Stimulated activated naive CD8-positive, alpha-beta T cell treated with anti-CD3 and anti-CD28 coated beads, Interleukin-15, Interleukin-2, amounts not matched to agents 100 U/mL and 50 U/mL, for 24 hours (primary cell): ENCODE data around the gene APOBEC4.
"Not testable (repeated sequence)": the region's sequence is repeated elsewhere in the genome, so short reads cannot be mapped to it uniquely, and the experiment has no call there.

Source experiments
- ATAC-seq: fragments of 150-1000 bp; cut with Tn5 transposase; one replicate; pipeline ENCODE4 v1.10.0; 2021
- DNase-seq: peaks from one replicate; pipeline ENCODE4 v3.0.0; 2021

The APOBEC4 gene

DNA sequence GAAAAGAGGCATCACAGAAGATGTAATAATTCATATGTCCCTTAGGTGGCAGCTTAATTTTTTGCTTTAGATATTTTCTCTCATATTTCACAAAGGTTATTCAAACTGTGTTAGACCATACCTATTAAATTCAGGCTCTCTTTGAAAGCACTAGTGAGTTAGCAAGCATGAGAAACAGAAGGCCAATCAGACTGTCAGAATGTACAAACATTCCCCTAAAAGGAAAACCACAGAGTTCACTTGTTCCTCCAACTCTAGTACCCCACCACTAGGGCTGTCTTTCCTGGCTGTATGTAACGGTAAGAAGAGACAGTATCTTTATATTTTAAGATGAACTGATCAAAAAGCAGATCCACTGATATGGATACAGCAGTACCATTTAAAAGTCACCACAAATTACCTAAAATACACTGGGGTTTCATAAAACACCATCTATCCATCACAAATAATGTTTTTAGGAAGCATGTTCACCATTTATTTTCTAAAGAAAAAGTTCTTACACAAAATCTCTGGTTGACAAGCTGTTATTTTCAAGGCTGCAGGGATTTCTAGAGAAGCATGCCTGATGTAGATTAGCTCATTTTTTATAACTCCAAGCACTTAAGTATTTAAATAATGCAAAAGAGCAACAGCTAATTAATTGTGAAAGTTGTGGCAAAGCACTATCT, 19.3 kb downstream of the APOBEC4 start:
- ATAC-seq (peak; percentile 50), DNase-seq (no peak)

DNA sequence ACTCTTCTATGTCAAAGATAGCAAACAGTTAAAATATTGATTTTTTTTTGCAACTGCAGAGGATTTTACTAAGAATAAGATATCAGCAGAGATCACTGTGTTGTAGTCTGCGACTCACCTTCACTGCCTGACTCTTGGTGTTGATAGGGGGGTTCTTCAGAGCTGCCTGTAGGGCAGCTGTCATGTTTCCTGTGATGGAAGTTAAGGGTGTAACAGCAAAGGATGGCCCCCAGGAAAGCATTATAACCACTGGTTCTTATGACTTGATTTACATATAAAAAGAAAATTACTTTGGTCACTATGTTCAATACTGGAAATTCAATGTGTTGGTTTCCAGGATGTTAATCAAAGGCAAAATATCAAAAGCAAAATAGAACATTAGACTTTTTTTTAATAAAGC, 20.2 kb downstream of the APOBEC4 start:
- DNase-seq, result no peak
- no peak for ATAC-seq

DNA sequence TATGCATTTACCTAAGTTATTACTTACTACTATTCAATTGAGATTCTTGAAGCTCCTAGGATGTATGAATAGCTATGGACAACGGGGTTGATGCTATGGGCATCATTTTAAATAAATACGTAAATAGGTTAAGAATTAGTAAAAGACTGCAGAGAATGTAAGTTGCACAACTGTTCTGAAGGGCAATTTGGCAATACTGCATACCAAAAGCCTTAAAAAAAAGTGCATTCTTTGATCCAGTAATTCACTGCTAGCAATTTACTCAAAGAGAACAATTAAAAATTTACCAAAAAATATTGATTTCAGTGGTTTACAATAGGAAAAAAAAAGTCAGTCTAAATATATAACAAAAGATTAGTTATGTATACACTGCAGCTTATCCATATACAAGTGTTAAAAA, 21.0 kb downstream of the APOBEC4 start:
- DNase-seq (no peak), ATAC-seq (no peak)

DNA sequence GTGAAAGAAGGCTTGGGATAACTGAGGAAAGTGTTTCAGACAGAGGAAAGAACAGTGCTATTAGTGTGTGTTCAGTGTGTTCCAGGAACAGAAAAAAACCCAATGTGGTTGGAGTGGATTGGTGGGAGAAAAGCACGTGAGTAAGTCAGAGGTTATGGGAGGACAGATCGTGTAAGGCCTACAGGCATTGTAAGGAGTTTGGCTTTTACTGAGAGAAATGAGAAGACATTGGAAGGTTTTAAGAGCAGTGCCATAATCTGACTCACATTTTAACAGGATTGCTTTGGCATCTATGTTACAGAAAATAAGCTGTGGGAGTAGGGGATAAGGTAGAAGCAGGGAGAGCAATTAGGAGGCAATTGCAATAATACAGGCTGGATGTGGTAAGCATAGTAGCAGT, 22.4 kb downstream of the APOBEC4 start:
- DNase-seq (no peak), ATAC-seq (no peak)

DNA sequence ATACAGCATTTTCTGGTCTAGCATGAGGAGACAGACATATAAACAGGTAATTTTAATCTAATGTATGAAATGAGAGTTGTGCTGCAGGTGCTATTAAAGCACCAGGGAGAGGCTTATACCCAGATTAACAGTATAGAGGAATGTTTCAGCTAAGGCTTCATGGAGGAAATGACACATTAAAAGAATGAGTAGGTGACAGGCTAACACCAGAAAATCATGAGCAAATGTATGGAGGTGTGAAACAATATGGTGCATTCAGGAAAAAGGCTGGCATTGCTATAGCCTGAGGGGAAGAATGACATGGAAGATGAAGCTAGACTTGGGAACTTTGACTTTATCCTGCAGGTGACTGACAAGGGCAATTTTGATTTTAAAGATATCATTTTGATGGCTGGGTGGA, 24.6 kb downstream of the APOBEC4 start:
- DNase-seq (no peak), ATAC-seq (peak; percentile 67)

DNA sequence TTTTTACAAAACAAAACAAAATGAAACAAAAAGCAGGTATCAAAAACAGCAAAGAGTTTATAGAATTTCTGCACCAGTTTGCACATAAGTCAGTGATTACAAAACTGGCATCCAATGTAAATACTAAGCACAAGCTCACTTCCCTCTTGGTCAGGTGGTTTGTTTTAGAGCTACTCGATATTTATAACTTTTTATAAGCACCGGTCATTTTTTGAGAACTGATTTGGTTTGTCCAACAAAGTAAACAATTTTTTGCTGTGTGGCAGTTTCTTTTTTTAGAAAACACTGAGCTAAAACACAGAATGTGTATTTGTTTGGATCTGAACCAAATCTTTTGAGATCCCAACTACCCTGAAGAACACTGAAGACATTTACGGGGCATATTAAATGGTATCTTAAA, 26.9 kb downstream of the APOBEC4 start:
- not testable (repeated sequence) for ATAC-seq, DNase-seq

DNA sequence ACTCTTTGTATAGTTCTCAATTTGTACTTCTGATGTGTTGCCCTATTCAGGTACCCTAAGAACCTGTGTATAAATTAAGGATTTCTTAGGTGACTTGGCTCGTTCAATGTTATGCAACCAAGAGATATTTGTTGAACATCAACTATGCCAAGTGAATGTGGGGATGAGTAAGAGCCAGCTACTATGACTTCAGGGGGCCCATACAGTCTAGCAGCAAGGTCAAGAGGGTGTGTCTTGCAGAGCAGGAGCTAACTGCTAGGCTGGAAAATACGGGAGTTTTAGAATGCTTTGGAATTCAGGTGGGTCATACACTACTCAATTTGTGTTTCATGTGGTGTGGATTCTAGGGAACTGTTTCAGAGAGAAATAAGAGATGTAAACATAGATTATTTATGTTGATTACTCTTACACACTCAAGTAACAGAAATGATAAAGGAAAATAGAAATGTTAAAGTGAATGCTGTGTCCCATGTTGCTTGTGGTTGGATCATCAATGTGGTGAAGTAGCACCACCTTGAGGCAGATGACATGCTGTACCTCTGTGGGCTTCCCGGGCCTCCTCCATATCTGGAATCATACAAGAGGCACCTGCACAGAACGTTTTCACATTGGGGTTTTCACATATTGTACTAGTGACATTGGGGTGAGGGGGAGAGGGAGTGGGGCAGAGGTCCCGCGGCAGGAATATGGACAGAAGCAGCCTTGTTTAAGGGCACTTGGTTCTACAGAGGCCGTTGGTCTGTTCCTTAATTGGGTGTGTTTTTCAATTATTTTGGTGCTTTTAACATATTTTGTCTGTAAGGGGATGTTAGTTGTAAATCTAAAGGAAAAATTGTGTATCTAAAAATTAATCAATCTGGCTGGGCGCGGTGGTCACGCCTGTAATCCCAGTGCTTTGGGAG, 30.0 kb downstream of the APOBEC4 start:
- ATAC-seq, result peak; percentile 83
- peak; percentile 42 for DNase-seq

DNA sequence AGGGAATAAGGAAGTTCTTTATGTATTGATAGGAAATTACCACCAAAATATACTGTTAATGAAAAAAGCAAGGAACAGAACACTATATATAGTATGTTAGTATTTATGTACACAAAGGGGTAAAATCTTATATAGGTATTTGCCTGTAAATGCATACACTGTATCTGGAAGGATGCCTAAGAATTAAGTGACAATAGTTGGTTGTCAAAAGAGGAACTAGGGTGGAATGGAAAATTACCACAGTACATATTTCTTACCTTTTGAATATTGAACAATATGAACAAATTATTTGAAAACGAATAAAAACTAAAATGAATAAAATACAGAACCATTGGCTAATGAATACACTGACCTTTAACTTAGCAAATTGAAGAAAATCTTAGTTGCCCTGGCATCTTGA, 31.1 kb downstream of the APOBEC4 start:
- ATAC-seq (no peak), DNase-seq (no peak)

DNA sequence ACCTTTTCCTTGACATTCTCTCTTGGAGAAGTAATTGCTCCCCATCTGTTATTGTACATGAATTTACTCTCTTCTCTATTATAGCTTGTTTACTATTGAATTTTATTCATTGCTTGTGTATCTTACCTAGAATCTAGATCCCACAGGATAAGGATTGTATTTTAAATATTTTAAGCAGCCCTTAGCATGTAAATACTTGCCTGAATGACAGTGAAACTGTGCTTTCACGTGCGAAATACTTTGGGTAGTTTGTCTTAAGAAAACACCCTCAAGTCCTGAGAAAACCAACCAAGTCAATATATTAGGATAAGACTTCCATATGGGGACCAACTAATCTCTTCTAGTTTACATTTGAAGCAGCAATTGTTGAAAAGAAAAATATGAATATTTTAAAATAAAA, 32.8 kb downstream of the APOBEC4 start:
- ATAC-seq (no peak), DNase-seq (no peak)

DNA sequence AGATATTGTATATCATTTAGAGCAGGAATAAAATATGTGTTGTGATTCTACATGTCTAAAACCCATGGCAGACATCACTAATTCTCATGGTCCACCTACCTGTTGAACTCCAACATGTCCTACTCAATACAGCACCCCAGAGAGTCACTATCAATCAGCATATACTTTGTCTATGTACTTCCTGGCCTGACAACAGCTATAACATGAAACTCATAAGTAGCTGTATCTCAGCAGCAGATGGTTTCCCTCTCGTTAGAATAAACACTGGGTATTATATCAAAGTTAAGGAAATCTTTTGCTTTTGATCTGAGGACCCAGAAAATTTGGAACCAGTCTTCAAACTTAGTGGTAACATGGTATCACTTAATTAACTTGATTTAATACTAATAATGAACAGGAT, 33.3 kb downstream of the APOBEC4 start:
- DNase-seq (no peak), ATAC-seq (no peak)

DNA sequence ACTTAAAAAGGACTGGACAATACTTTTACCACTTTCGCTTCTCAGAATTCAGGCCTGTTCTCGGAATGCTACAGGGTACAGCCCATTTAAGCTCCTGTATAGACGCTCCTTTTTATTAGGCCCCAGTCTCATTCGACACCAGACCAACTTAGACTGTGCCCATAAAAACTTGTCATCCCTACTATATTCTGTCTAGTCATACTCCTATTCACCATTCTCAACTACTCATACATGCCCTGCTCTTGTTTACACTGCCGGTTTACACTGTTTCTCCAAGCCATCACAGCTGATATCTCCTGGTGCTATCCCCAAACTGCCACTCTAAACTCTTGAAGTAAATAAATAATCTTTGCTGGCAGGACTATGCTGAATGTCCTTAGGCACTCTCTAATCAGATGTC, 34.9 kb downstream of the APOBEC4 start:
- ATAC-seq, DNase-seq: not testable (repeated sequence)

DNA sequence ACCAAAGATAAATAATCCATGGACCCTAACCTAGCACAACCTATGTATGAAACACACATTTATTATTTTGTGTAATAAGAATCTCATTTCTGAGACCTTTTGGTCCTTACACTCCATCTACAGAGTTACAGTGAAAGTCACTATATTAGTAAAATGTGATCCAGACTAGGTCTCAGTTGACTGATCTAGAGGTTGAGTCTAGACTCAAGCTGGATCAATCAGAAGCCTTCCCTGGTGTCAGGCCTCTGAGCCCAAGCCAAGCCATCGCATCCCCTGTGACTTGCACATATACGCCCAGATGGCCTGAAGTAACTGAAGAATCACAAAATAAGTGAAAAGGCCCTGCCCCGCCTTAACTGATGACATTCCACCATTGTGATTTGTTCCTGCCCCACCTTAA, 40.1 kb downstream of the APOBEC4 start:
- not testable (repeated sequence) for ATAC-seq, DNase-seq

DNA sequence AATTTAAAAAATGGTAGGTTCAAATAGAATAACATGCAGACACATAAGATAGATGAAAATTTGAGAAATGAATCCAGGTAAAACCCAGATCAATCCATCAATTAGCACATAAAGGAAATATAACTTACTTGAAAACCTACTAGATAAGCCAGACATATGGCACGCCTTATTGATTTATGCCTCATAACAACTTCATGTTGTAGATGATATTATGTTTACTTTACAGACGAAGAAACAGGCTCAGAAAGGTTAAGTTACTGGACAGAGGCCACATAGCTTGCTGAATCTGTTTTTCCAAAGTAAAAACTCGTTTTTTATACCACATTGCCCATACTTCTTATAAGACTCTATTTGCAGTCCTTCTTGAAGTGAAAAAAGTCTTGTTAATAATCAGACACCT, 40.7 kb downstream of the APOBEC4 start:
- ATAC-seq, result no peak
- no peak for DNase-seq

DNA sequence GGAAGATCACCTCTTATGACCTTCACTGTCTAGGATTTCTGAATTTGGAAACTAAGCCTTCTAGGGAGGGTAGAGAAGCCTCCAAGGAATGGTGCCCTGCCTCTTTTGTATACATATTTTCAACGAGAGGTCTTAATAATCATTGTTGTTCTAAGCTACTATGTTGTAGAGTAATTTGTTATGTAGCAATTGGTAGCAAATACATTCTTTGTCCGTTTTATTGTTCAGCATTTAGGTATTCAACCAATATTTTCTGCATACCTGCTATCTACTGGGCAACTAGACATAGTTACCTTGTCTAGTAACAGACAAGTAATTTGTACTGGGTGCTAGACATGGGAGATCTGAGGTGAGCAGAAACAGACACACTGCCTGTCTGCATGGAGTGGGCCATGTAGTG, 42.1 kb downstream of the APOBEC4 start:
- no peak for DNase-seq
- no peak for ATAC-seq

DNA sequence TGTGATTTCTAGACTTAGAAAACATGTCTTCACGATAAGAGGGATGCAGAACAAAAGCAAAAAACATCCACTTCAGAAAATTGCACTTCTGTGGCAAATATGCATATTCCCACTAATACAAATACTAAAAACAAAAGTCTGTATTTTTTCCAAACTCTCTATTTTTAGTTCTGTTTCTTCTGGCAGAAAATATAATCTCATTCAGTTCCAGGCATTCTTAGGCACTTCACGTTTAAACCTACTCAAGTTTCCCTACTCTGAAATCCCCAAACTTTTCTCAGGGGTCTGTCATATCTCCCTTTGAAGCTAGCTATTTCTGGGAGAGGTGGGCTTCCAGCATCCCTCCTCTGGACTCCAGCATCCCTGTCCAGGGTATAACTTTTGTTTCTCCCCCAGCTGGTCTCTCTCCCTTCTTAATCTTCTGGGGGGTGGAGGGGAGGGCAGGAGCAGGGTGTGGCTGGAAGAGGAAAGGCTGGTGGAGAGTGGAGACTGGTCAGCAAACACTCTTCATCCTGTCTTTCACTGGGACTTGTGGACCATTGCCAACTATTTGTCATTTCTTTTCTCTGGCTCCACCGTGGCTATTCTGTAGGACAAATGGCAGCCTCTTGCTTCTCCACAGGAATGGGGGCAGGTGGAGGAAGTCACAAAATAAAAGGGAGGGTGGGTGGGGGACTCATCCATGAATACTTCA, 43.2 kb downstream of the APOBEC4 start:
- ATAC-seq, result no peak
- DNase-seq, result no peak

DNA sequence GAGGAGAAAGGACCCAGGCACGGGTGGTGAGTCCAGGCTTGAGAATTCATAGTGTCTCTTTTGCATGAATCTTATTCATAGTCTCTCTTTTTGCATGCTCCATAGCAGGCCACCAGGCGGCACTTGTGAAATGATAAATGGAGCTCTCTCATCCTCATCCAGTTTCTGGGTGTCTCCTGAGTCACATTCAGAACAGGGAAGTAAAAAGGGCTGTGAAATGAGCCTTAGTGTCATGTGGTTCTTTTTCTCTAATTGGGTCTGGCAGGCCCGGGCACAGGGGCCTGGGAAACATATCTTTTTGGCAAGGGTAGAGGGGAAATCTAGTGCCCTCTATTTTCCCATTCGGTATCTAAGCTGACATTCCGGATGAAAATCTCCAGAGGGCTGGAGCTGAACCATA, 43.8 kb downstream of the APOBEC4 start:
- ATAC-seq, result peak; percentile 40

DNA sequence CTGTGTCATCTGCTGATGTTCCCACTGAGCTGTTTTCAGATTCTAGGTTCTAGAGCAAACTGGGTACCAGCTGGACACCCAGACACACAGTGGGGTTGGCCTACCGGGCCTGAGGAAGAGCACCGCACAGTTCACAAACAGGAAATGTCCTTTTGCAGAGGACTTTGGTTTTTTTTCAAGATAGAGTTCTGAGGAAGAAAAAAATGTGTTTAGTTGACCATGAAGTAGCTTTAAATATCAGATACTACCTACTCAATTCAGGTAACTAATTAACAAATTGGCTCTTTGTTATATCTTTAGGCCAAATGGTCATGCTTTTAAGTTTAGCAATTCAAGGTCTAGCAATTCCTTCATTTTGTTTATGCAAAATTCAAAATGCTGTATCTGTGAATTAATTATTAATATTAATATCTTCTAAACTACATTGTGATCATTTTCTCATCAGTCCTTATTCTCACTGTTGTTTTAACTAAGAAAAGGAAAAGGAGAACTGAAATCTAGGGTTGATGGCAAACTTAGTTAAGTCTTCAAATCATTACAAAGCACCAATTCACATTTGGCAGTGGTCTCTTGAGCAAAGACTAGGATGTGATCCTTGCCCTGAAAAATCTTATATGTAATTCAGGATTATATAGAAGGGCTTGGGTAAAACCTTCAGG, 45.7 kb downstream of the APOBEC4 start:
- no peak for ATAC-seq
- no peak for DNase-seq

More for the DNA sequence above, 43.8 kb downstream of the APOBEC4 start:
- no peak for DNase-seq

DNA sequence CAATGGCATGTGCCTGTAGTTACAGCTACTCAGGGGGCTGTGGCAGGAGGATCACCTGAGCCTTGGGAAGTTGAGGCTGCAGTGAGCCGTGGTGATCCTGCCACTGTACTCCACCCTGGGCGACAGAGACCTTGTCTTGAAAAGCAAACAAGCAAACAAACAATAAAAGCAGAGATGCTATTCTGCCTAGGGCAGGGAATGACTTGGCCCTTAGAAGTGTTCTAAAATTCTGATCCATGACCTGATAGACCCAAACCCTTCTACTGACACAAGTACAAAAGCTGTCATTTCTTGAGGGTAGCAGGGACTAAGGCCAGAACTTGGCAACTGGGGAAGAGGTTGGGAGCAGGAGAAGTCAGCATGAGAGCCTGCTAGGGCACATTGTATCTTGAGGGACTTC, 47.2 kb downstream of the APOBEC4 start:
- ATAC-seq (no peak), DNase-seq (no peak)

DNA sequence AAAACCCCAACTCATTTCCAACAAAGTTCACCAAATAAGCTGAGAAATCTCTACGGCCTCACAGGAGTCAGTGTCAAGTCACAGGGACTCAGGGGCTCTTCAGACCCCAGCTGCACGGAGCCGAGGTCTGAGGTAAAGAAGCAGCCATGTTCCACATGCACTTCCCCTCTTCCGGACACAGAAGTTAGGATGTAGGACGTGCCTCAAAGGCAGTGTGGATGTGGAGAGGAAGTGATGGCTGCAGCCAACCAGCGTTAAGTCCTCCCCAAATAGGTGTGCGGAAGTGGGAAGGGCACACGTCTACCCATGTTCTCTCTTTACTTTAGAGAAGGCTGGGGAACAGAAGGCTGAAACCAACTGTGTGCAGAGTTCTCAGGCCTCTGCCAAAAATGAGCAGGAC, 48.3 kb downstream of the APOBEC4 start:
- no peak for DNase-seq
- no peak for ATAC-seq

DNA sequence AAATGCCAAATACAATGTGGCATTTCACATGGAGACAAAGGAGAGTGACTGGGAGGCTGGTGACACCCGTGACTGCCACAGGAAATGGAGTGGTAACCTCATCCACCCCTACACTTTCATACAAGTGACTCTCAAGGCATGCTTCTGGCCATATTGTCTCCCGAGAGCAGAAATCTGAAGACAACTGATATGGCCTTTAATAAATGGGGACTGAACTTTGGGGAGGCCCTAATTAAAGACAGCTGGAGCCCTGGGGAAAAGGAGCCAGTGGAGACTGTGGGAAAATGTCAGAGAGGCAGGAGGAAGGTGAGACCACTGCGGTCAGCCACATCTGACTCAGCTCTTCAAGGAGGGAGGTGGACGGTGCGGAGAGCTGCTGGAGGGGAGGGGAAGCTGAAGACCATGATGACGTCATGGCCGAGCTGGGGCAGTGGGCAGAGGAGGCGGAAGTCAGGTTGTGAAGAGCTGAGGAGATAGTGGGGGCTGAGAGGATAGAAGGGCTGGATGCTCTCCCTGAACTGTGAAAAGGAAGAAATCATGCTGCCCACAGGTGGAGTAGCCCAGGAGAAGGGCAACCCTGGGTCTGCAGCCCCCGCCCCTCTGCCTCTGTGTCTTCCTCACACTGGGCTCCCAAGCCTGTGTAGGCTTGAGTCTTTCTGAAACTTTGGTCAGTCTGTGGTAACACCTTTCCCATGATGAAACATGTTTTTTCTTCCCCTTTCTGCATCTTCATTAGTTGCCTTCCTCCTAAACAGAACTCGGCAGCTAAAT, 48.9 kb downstream of the APOBEC4 start:
- ATAC-seq (no peak), DNase-seq (no peak)

DNA sequence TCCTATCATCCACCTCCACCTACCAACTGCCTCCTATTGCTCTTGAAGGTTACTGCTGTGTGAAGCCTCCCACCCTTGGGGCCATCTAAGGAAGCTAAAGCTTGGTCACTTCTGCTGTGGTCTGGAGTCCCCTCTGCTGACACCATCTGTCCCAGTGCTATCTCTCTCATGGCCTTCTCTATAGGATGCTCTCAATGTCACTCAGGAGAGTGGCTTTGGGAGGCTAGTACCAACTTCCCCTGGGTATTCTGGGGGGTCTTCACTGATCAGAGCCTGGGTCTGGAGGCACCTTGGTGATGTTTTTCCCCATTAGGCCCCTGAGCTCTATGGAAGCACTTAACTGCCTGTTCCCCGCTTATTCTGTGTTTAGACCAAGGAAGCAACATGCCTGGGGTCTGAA, 50.6 kb downstream of the APOBEC4 start:
- ATAC-seq (no peak), DNase-seq (no peak)

DNA sequence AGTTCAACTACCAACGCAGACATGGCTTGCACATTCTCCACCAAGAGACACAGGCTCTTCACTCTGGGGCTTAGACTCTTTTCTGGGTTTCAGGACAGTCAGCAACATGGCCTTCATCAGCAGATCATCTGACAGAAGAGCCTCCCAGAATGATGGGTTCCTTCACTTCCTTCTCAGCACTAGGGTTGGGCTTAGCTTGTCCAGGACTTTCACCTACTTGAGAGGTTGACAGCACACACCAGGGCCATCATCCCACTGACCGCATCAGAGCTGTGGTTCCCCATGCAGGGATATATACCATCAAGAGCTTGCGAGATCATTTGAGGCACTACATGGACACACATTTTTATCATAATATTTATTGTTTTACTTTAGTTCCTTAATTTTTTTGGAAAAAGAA, 52.5 kb downstream of the APOBEC4 start:
- ATAC-seq (no peak), DNase-seq (no peak)
